ENCODE measurements around the gene SLX4IP.

GRCh38 chr20:10550204-10551118 lies 115.4 kb downstream of the SLX4IP start:
- no peak for TF ChIP-seq CTCF (IDR thresholded peaks at IDR 0.05)
- no peak for TF ChIP-seq POLR2A (IDR thresholded peaks at IDR 0.05)
